ENCODE measurements around the gene KMO. TPM values are rescaled to one million over a fixed set of nuclear protein-coding genes. Genes with fewer than 3 reads are reported as not detected.

KMO gene
- total RNA-seq, 1 donor from 2014 or later = 23.0 TPM

GRCh38 chr1:241586905-241587512 is 54.8 kb downstream of the KMO start:
- no peak for TF ChIP-seq CTCF (IDR thresholded peaks at IDR 0.05)
- Histone ChIP-seq H3K4me3 (no peak overlapping the region), H3K9me3 (no peaks in the 10 kb centered on the region), H3K36me3 (no peaks in the 10 kb centered on the region), H3K27me3 (ENCODE audit: low read depth) (no peaks in the 10 kb centered on the region), H3K4me1 (no peaks in the 10 kb centered on the region), H3K27ac (no peak overlapping the region)
- DNase-seq (no peak), ATAC-seq (no peak)
- intact Hi-C loops (cut with DNase I) = no loop called here

- Histone ChIP-seq H3K36me3 (peaks cover 12% of the 10 kb centered on the region), H3K9me3 (no peaks in the 10 kb centered on the region), H3K4me1 (no peaks in the 10 kb centered on the region), H3K4me3 (no peak overlapping the region), H3K27me3 (ENCODE audit: low read depth) (no peaks in the 10 kb centered on the region), H3K27ac (no peak overlapping the region)
- ATAC-seq (peak; percentile 15 to 41), DNase-seq (no peak)
- intact Hi-C loops (cut with DNase I) = no loop called here
- no peak for TF ChIP-seq CTCF (IDR thresholded peaks at IDR 0.05)
Measured at GRCh38 chr1:241589521-241589920, 57.3 kb downstream of the KMO start.

- DNase-seq = no peak
- no peak for TF ChIP-seq CTCF (IDR thresholded peaks at IDR 0.05)
- Histone ChIP-seq H3K27me3 (ENCODE audit: low read depth) (no peaks in the 10 kb centered on the region), H3K9me3 (no peaks in the 10 kb centered on the region), H3K27ac (no peak overlapping the region), H3K4me3 (no peak overlapping the region), H3K36me3 (peaks cover 12% of the 10 kb centered on the region), H3K4me1 (no peaks in the 10 kb centered on the region)
- peak in 1 of 2 donors; percentile 27 for ATAC-seq
- intact Hi-C loops (cut with DNase I) = no loop called here
Measured at GRCh38 chr1:241590719-241591118, 58.5 kb downstream of the KMO start.

- DNase-seq (no peak), ATAC-seq (no peak)
- no peak overlapping the region for H3K4me3 ChIP-seq
- no peaks in the 10 kb centered on the region for H3K9me3 ChIP-seq
- H3K27me3 ChIP-seq (ENCODE audit: low read depth) = no peaks in the 10 kb centered on the region
- no peaks in the 10 kb centered on the region for H3K4me1 ChIP-seq
- TF ChIP-seq CTCF (IDR thresholded peaks at IDR 0.05) = no peak
- H3K27ac ChIP-seq = no peak overlapping the region
- intact Hi-C loops (cut with DNase I) = no loop called here
- peaks cover 12% of the 10 kb centered on the region for H3K36me3 ChIP-seq
Measured at GRCh38 chr1:241591317-241591716, 59.1 kb downstream of the KMO start.

GRCh38 chr1:241591736-241592135 is 59.6 kb downstream of the KMO start:
- Histone ChIP-seq H3K9me3 (no peaks in the 10 kb centered on the region), H3K4me1 (no peaks in the 10 kb centered on the region), H3K27ac (no peak overlapping the region), H3K36me3 (peaks cover 12% of the 10 kb centered on the region), H3K27me3 (ENCODE audit: low read depth) (no peaks in the 10 kb centered on the region), H3K4me3 (no peak overlapping the region)
- DNase-seq (no peak), ATAC-seq (no peak)
- TF ChIP-seq CTCF (IDR thresholded peaks at IDR 0.05) = no peak
- intact Hi-C loops (cut with DNase I) = no loop called here

All from lower lobe of right lung (tissue), 2 donors.